ENCODE data around the gene ZNF564.

DNA sequence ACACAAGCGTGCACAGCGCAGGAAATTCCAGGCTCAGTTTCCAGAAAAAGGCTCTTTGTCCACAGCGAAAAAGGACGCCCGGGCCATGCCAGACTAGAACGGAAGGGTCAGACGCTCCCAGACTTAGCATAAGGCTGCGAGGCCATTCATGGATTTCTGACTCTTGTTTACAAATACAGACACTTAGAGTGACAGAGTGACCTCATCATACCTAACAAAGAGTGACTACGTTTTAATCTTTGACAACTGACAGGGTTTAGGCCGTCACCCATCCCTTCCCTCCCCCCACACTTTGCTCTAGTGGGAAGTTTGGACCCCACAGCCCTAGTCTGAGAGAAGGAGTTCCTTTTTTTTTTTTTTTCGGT, 66.2 kb downstream of the ZNF564 start:
- TF ChIP-seq RARB (CRISPR knock-in tag; IDR thresholded peaks at IDR 0.05), result no peak
- no peak for TF ChIP-seq ZNF70 (CRISPR knock-in tag; IDR thresholded peaks at IDR 0.05)
- TF ChIP-seq, protein P1, sequence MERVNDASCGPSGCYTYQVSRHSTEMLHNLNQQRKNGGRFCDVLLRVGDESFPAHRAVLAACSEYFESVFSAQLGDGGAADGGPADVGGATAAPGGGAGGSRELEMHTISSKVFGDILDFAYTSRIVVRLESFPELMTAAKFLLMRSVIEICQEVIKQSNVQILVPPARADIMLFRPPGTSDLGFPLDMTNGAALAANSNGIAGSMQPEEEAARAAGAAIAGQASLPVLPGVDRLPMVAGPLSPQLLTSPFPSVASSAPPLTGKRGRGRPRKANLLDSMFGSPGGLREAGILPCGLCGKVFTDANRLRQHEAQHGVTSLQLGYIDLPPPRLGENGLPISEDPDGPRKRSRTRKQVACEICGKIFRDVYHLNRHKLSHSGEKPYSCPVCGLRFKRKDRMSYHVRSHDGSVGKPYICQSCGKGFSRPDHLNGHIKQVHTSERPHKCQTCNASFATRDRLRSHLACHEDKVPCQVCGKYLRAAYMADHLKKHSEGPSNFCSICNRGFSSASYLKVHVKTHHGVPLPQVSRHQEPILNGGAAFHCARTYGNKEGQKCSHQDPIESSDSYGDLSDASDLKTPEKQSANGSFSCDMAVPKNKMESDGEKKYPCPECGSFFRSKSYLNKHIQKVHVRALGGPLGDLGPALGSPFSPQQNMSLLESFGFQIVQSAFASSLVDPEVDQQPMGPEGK (CRISPR knock-in tag; IDR thresholded peaks at IDR 0.05; ENCODE audit: borderline replicate concordance), result no peak
- no peak for TF ChIP-seq ARNTL (CRISPR knock-in tag; IDR thresholded peaks at IDR 0.05; ENCODE audit: borderline replicate concordance, low read depth)
- TF ChIP-seq ZFP30 (CRISPR knock-in tag; IDR thresholded peaks at IDR 0.05), result no peak
- TF ChIP-seq ZNF8 (CRISPR knock-in tag; IDR thresholded peaks at IDR 0.05), result no peak
